IMR-90 (cell line): ENCODE measurements around the gene ZBTB40. TPM values are rescaled to one million over a fixed set of nuclear protein-coding genes. Genes with fewer than 3 reads are reported as not detected.

Experiments
- ATAC-seq: fragments of 200-7000 bp; cut with Tn5 transposase; 2 replicates; pipeline ENCODE4 v1.9.1; 2020; ENCODE audit warnings: low read depth, mild to moderate bottlenecking, moderate library complexity
- BruUV-seq: library from RNA; stranded (reverse); fragments of 400-500 nt; replicated peaks from 2 replicates; lab custom pipeline; 2021; lab: Mats Ljungman, UMichigan
- CTCF ChIA-PET: fragments of 300-600 bp; formaldehyde crosslinking; extraction: SDS; loops from one replicate; lab custom pipeline; 2021; ENCODE audit warnings: antibody characterized with exemption; lab: Yijun Ruan, JAX
- POLR2A ChIA-PET: fragments of 300-600 bp; sonication (Branson Sonifier 250); formaldehyde crosslinking; loops from one replicate; lab custom pipeline; 2022; ENCODE audit warnings: antibody characterized with exemption; ENCODE audit not compliant: unreplicated experiment; lab: Charles Lee
- DNase-seq: peaks from one replicate; pipeline ENCODE4 v3.0.0; 2013
- H2AFZ ChIP-seq: replicated peaks from 2 replicates; pipeline ENCODE3; 2013; ENCODE audit warnings: low read length, mild to moderate bottlenecking; ENCODE audit not compliant: poor library complexity
- H2AK5ac ChIP-seq: 2 replicates; pipeline ENCODE4 v1.6.1; 2013; ENCODE audit warnings: low read depth, low read length, inconsistent platforms
- H2AK9ac ChIP-seq: replicated peaks from 2 replicates; pipeline ENCODE3; 2013; ENCODE audit warnings: mild to moderate bottlenecking, low read depth, low read length, moderate library complexity; ENCODE audit not compliant: poor library complexity
- H2BK120ac ChIP-seq: 2 replicates; pipeline ENCODE4 v1.6.1; 2013; ENCODE audit warnings: low read depth, low read length, inconsistent platforms
- H2BK15ac ChIP-seq: 3 replicates; pipeline ENCODE4 v1.6.1; 2013; ENCODE audit warnings: low read depth, low read length, inconsistent platforms
- H2BK20ac ChIP-seq: 2 replicates; pipeline ENCODE4 v1.6.1; 2013; ENCODE audit warnings: low read depth, mild to moderate bottlenecking, inconsistent platforms, low read length, moderate library complexity
- H2BK5ac ChIP-seq: 2 replicates; pipeline ENCODE4 v1.6.1; 2013; ENCODE audit warnings: mild to moderate bottlenecking, low read depth, low read length, inconsistent platforms; ENCODE audit not compliant: poor library complexity, severe bottlenecking
- H3K14ac ChIP-seq: replicated peaks from 2 replicates; pipeline ENCODE4 v1.6.1; 2013; ENCODE audit warnings: low read depth, low read length, inconsistent platforms
- H3K18ac ChIP-seq: 2 replicates; pipeline ENCODE4 v1.6.1; 2013; ENCODE audit warnings: low read depth, low read length, control low read depth
- H3K23ac ChIP-seq: 2 replicates; pipeline ENCODE4 v1.6.1; 2013; ENCODE audit warnings: low read depth, low read length, inconsistent platforms
- H3K27ac ChIP-seq: 2 replicates; pipeline ENCODE4 v1.5.1; 2013; ENCODE audit warnings: mild to moderate bottlenecking, control low read depth, low read length; ENCODE audit not compliant: insufficient read depth
- H3K27me3 ChIP-seq: 2 replicates; pipeline ENCODE4 v1.6.1; 2013; ENCODE audit warnings: low read length; ENCODE audit not compliant: control insufficient read depth, insufficient read depth
- H3K36me3 ChIP-seq: 2 replicates; pipeline ENCODE4 v1.6.1; 2013; ENCODE audit warnings: low read length, mixed read lengths; ENCODE audit not compliant: control insufficient read depth, insufficient read depth
- H3K4ac ChIP-seq: 2 replicates; pipeline ENCODE4 v1.6.1; 2013; ENCODE audit warnings: low read depth, low read length, inconsistent platforms
- H3K4me1 ChIP-seq: 2 replicates; pipeline ENCODE4 v1.6.1; 2013; ENCODE audit warnings: low read length, mixed read lengths; ENCODE audit not compliant: control insufficient read depth, insufficient read depth
- H3K4me2 ChIP-seq: 2 replicates; pipeline ENCODE4 v1.6.1; 2013; ENCODE audit warnings: low read depth, mild to moderate bottlenecking, control low read depth, low read length, moderate library complexity
- H3K4me3 ChIP-seq: 2 replicates; pipeline ENCODE4 v1.5.1; 2013; ENCODE audit warnings: low read depth, mild to moderate bottlenecking, control low read depth, low read length, moderate library complexity; ENCODE audit not compliant: insufficient read depth
- H3K56ac ChIP-seq: 2 replicates; pipeline ENCODE4 v1.6.1; 2013; ENCODE audit warnings: low read length, inconsistent platforms; ENCODE audit not compliant: insufficient read depth; ENCODE audit errors: extremely low read depth
- H3K79me1 ChIP-seq, 2 experiments: 2 replicates each; pipeline ENCODE4 v1.6.1; 2013; ENCODE audit warnings: low read length in 2 of 2, inconsistent platforms in 1 of 2, low read depth in 1 of 2
- H3K9ac ChIP-seq: 2 replicates; pipeline ENCODE4 v1.6.1; 2013; ENCODE audit warnings: low read depth, low read length, control low read depth
- H3K9me1 ChIP-seq: 2 replicates; pipeline ENCODE4 v1.6.1; 2013; ENCODE audit warnings: low read length, inconsistent platforms; ENCODE audit not compliant: insufficient read depth
- H3K9me3 ChIP-seq: 2 replicates; pipeline ENCODE4 v1.6.1; 2013; ENCODE audit warnings: low read length; ENCODE audit not compliant: control insufficient read depth, insufficient read depth
- H4K20me1 ChIP-seq: 2 replicates; pipeline ENCODE4 v1.6.1; 2013; ENCODE audit warnings: low read length, inconsistent platforms; ENCODE audit not compliant: insufficient read depth
- H4K5ac ChIP-seq: 2 replicates; pipeline ENCODE4 v1.6.1; 2013; ENCODE audit warnings: mild to moderate bottlenecking, low read depth, low read length, control low read depth
- H4K8ac ChIP-seq, 2 experiments: 2 replicates each; pipeline ENCODE4 v1.6.1; 2013; ENCODE audit warnings: low read depth in 2 of 2, low read length in 2 of 2, control low read depth in 1 of 2, inconsistent platforms in 1 of 2
- H4K91ac ChIP-seq: 2 replicates; pipeline ENCODE4 v1.6.1; 2013; ENCODE audit warnings: low read depth, low read length, inconsistent platforms; ENCODE audit not compliant: insufficient read depth
- BHLHE40 ChIP-seq: fragments of 150-350 bp; IDR thresholded peaks from 2 replicates; pipeline ENCODE4 v1.6.1; 2016; ENCODE audit warnings: mild to moderate bottlenecking, low read depth, low read length
- FOS ChIP-seq: fragments of 150-350 bp; IDR thresholded peaks from 2 replicates; pipeline ENCODE4 v1.6.1; 2016; ENCODE audit warnings: low read depth, low read length
- WGBS, 2 experiments: methylation state at CpG; one replicate each; pipeline versions ENCODE4 v1.1.5 to v1.1.7; 2013; ENCODE audit warnings: missing lambda C conversion rate in 2 of 2; ENCODE audit not compliant: insufficient read length in 1 of 2; ENCODE audit errors: extremely low coverage in 2 of 2; 5-methylcytosine and 5-hydroxymethylcytosine counted together
- dilution Hi-C: fragments of 300-500 bp; cut with HindIII; formaldehyde crosslinking; loops from one replicate; pipeline ENCODE4 v1.14.3; 2018; ENCODE audit warnings: low sequenced_read_pairs; ENCODE audit not compliant: unreplicated experiment
- in situ Hi-C: fragments of 300-500 bp; cut with MboI; formaldehyde crosslinking; loops from 3 replicates; pipeline ENCODE4 v1.14.3; 2019; ENCODE audit warnings: low sequenced_read_pairs, inconsistent platforms, mixed read lengths
- intact Hi-C: fragments of 100-400 bp; cut with micrococcal nuclease; formaldehyde crosslinking; loops from 2 replicates; pipeline ENCODE4 v1.10.0; 2022
- polyA plus RNA-seq, 3 experiments: library from polyadenylated mRNA; depleted of rRNA; stranded (reverse); fragments of >200 nt; gene quantifications; 2 replicates each; pipeline ENCODE4 v1.2.3, GENCODE V29; 2012; ENCODE audit warnings: low replicate concordance in 1 of 3
- total RNA-seq: library from RNA; depleted of rRNA; stranded (reverse); fragments of >200 nt; gene quantifications from 2 replicates; pipeline ENCODE4 v1.2.3, GENCODE V29; 2012

Gene ZBTB40
- total and polyA plus RNA-seq, 2 of the 4 experiments (the other 2 are of a cell fraction), result 6.0 to 9.7 TPM

DNA sequence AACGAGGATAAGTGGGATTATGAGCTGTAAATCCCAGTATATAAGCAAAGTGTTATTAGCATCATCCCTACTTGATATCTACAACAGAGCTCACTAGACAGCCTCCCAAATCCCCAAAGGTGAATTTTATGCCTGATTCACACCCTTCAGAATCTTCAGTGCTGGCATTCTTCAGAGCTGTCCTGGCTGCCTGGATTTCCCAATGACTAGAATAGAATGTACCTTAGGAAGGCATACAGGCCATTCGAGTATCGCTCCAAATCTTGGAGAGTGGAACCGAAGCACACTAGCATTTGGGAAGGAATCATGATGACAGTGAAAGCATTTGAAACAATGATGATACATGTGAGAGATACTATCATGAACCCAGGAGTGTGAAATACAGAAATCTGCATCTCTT, 22.3 kb downstream of the ZBTB40 start:
- DNase-seq (no peak), ATAC-seq (no peak)
- Histone ChIP-seq H4K8ac (no peak overlapping the region), H3K18ac (no peak overlapping the region), H3K56ac (no peak overlapping the region), H3K4me3 (no peak overlapping the region), H2BK5ac (no peak overlapping the region), H2BK20ac (no peak overlapping the region), H2BK120ac (no peak overlapping the region), H2BK15ac (no peak overlapping the region), H3K14ac (no peak overlapping the region), H3K9me3 (no peaks in the 10 kb centered on the region), H4K91ac (no peak overlapping the region), H3K9ac (no peak overlapping the region), H3K23ac (no peak overlapping the region), H3K4ac (no peak overlapping the region), H2AK5ac (no peak overlapping the region), H4K20me1 (peaks cover 12% of the 10 kb centered on the region; the same call in 1 of the 2 replicates), H3K9me1 (peaks cover 7% of the 10 kb centered on the region; the same call in 1 of the 2 replicates), H3K36me3 (no peaks in the 10 kb centered on the region), H3K27me3 (no peaks in the 10 kb centered on the region), H3K27ac (no peak overlapping the region), H4K5ac (no peak overlapping the region), H3K79me1 (peaks cover 14 to 48% of the 10 kb centered on the region in 2 experiments; a peak in 3 of 4 replicates), H2AFZ (no peak overlapping the region), H3K4me1 (0 out of 2 replicates have a peak, but pooled peaks cover 2% of the 10 kb centered on the region), H2AK9ac (no peak overlapping the region), H3K4me2 (no peak overlapping the region)
- no CpG with 5 or more reads among the region's 4 CpGs for WGBS, 2 experiments
- dilution Hi-C loops (no loop called here), intact Hi-C loops (no loop called here), in situ Hi-C loops (no loop called here)
- POLR2A ChIA-PET, result no interaction called here
- CTCF ChIA-PET, result interaction anchor here (1.2 kb wide), 1 partner anchor 16 kb away, joined by 3 read pairs; no protein-coding TSS in a partner anchor
- no TSS peak for BruUV-seq
- TF ChIP-seq FOS (no peak), BHLHE40 (no peak)
